G401.6 (cell line): Measurements from ENCODE around the gene PTPRF.

Experiments
- FAIRE-seq: peaks from 2 replicates; lab custom pipeline; 2012; peaks lifted over from hg19 to GRCh38; lab: Jason Lieb, UNC

Gene PTPRF

DNA sequence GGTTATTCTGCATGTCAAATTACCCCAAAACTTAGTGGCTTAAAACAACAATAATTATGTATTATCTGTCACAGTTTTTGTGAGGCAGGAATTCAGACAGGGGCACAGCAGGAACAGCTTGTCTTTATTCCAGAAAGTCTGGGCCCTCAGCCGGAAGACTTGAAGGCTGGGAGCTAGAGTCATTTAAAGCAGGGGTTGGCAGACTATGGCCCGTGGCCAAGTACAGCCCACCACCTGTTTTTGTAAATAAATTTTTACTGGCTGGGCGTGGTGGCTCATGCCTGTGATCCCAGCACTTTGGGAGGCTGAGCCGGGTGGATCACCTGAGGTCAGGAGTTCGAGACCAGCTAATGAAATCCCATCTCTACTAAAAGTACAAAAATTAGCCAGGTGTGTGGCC lies 79.7 kb downstream of the PTPRF start:
- FAIRE-seq = no peak

- no peak for FAIRE-seq
Observed at GRCh38 chr1:43611950-43612349, 81.3 kb downstream of the PTPRF start.

GRCh38 chr1:43612406-43612805 lies 81.7 kb downstream of the PTPRF start:
- no peak for FAIRE-seq

DNA sequence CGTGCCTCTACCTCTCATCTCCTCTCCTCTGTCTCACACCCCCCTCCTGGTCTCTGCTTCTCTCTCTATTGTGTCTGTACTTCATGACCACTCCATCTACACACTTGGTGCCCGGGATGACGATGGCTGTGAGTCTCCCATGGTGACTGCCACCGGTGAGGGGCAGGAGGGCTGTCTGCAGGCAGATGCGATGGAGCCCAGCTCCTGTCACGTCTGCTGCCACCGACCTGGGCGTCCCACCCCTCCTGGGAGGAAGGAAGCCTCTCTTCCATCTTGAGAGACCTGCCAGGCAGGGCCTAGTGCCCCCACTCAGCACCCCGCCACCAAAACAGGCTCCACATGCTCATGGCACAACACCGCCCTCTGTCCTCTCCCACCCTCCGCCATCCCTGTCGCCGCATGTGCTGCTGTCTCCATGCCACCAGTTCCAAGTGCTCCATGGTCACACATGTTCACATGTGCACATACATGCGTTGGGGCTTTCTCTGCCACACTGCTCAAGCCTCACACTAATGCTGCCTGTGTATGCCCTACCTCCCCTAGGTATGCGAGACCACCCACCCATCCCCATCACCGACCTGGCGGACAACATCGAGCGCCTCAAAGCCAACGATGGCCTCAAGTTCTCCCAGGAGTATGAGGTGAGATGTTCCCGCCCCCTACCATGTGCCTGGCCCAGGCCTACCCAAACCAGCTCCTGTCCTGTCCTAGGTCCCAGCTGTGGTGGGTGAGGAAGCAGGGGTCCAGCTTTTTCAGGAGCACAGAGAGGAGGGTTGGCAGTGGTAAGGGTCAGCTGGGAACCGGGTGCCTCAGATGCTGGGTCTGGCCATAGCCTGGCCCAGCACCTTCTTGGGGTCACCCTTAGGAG lies 82.6 kb downstream of the PTPRF start:
- FAIRE-seq = no peak

GRCh38 chr1:43614211-43614610 lies 83.5 kb downstream of the PTPRF start:
- no peak for FAIRE-seq

- no peak for FAIRE-seq
Observed at GRCh38 chr1:43614891-43615290, 84.2 kb downstream of the PTPRF start.

- no peak for FAIRE-seq
Observed at GRCh38 chr1:43616383-43616782, 85.7 kb downstream of the PTPRF start.

DNA sequence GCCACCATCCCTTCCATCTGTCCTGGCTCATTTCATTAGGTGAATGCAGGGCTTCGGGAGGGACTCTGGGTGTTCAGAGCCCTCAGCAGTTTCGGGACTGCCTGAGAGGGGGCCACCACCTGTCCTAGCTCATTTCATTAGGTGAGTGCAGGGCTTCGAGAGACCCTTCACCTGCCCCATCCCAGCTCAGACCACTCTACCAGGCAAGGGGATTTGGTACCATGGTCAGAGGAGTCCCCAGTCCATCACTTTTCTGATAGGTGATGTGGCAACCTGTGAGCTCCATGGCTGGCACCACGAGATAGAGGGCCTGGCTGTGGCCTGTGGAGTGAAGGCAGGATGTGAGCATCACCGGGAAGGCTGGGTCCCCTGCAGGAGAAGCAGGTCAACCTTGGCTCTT lies 86.3 kb downstream of the PTPRF start:
- FAIRE-seq = no peak

GRCh38 chr1:43617668-43618067 lies 87.0 kb downstream of the PTPRF start:
- FAIRE-seq = no peak

GRCh38 chr1:43618521-43619313 lies 88.0 kb downstream of the PTPRF start:
- no peak for FAIRE-seq

DNA sequence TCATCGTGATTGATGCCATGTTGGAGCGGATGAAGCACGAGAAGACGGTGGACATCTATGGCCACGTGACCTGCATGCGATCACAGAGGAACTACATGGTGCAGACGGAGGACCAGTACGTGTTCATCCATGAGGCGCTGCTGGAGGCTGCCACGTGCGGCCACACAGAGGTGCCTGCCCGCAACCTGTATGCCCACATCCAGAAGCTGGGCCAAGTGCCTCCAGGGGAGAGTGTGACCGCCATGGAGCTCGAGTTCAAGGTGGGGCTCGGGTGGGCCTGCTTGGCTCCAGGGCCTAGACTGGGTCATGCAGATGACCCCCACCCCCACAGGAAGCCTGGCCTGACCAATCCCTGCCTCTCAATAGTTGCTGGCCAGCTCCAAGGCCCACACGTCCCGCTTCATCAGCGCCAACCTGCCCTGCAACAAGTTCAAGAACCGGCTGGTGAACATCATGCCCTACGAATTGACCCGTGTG lies 88.7 kb downstream of the PTPRF start:
- FAIRE-seq = no peak

DNA sequence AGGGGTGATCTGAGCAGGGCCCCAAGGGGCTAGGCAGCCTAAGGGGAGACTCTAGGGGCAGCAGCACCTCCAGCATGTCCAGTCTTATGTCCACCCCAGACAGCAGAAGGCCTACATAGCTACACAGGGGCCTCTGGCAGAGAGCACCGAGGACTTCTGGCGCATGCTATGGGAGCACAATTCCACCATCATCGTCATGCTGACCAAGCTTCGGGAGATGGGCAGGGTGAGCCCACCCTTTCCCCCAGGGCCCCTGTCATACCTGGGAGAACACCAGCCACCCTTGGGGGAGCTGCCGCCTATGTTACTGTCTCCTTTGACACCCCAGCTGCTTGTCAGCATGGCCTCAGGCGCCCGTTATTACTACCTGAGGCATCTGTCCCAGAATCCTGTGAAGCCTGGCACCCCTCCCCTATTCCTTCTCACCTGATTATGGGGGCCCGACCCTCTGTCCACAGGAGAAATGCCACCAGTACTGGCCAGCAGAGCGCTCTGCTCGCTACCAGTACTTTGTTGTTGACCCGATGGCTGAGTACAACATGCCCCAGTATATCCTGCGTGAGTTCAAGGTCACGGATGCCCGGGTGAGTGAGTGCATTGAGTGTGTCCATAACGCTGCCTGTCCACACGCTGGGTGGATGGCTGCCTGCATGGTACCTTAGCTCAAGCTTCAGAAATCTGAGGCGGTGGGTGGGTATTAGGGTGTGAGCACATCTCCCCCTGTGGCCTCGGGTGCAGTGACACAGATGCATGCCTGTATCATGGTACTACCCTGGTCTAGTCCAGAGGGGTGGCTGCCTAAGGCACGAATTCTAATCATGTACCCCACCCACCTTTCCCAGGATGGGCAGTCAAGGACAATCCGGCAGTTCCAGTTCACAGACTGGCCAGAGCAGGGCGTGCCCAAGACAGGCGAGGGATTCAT lies 89.6 kb downstream of the PTPRF start:
- FAIRE-seq = no peak

DNA sequence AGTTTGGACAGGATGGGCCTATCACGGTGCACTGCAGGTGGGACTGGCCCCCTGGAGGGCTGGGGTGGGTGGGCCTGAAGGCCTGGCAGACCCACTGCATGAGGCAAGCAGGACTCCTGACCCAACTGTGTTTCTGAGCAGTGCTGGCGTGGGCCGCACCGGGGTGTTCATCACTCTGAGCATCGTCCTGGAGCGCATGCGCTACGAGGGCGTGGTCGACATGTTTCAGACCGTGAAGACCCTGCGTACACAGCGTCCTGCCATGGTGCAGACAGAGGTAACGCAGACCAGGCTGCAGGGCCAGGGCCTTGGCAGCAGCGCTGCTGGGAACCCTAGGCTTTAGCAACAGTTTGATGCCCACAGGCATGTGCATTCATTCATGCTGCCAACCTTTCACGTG lies 90.3 kb downstream of the PTPRF start:
- no peak for FAIRE-seq

DNA sequence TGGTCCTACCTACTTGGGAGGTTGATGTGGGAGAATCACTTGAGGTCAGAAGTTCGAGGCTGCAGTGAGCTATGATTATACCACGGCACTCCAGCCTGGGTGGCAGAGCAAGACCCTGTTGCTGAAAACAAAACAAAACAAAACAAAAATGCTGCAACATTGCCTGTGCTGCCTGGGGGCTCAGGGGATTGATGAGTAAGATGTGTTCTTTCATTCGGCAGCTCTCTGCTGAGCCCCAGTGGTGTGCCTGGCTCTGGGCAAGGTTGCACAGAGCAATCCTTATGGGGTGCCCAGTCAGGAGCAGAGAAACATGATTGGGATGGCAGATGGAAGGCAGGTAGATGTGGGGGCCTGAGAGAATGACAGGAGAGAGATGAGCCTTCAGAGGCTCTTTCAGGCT lies 90.7 kb downstream of the PTPRF start:
- FAIRE-seq = no peak

GRCh38 chr1:43621861-43622260 lies 91.2 kb downstream of the PTPRF start:
- no peak for FAIRE-seq

DNA sequence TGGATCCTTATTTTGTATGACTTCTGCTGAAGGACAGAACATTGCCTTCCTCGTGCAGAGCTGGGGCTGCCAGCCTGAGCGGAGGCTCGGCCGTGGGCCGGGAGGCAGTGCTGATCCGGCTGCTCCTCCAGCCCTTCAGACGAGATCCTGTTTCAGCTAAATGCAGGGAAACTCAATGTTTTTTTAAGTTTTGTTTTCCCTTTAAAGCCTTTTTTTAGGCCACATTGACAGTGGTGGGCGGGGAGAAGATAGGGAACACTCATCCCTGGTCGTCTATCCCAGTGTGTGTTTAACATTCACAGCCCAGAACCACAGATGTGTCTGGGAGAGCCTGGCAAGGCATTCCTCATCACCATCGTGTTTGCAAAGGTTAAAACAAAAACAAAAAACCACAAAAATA lies 91.8 kb downstream of the PTPRF start:
- FAIRE-seq = no peak

- FAIRE-seq = no peak
Observed at GRCh38 chr1:43622901-43623780, 92.5 kb downstream of the PTPRF start.

- FAIRE-seq = no peak
Observed at GRCh38 chr1:43625063-43625780, 94.5 kb downstream of the PTPRF start.

DNA sequence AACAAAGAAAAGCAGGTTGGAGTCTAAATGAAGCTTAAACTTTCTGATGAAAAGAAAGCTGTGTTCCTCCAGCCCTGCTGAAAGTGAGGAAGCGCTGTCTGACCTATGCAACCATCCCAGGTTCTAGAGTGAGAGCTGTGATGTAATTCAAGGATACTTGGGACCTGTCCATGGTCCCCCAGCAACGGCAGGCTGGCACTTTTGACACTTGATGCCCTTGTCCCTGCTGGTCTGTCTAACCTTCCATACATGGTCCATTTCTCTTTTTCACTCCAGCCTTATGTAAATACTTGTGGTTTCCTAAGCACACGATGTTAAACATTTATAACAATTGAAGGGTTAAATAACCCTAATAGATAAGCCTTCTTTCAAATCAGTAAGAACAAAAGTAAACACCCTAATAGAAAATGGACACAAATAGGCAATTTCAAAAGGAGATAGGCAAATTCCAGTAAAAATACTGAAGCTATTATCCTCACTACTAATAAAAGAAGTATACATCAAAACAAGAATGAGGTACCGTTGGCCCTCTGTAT lies 101.5 kb downstream of the PTPRF start:
- FAIRE-seq = no peak

DNA sequence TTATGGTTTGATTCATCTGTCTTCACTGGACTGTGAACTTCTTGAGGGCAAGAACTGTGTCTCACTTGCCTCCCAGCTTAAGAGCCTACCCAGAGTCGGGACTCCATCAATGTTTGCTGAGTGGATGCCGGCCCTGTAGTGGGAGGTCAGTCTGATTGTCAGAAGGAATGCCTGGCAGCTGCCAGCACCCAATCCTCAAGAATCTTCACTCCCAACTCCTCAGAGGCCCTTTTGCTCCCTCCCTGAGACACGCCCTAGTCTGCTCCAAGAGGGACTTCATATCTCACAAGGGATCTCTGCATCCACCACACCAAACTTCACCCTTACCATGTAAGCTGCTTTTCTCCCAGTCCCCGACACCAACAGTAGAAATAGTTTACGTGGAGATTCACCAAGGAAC lies 104.0 kb downstream of the PTPRF start:
- FAIRE-seq = no peak
